Measurements from ENCODE around the gene RIMKLA.

RIMKLA gene

GRCh38 chr1:42359466-42359865 is 21.1 kb upstream of the RIMKLA start:
- Histone ChIP-seq H3K9ac (ENCODE audit: low read depth, low read length) (no peak overlapping the region), H3K36me3 (ENCODE audit: insufficient read depth, low read length) (no peaks in the 10 kb centered on the region), H3K9me3 (ENCODE audit: control insufficient read depth, insufficient read depth, low read length) (no peaks in the 10 kb centered on the region), H3K4me1 (ENCODE audit: insufficient read depth, low read length) (no peaks in the 10 kb centered on the region)

GRCh38 chr1:42364089-42364488 is 16.5 kb upstream of the RIMKLA start:
- Histone ChIP-seq H3K9me3 (ENCODE audit: control insufficient read depth, insufficient read depth, low read length) (no peaks in the 10 kb centered on the region), H3K4me1 (ENCODE audit: insufficient read depth, low read length) (peaks cover 5% of the 10 kb centered on the region; the same call in 1 of the 2 replicates), H3K36me3 (ENCODE audit: insufficient read depth, low read length) (no peaks in the 10 kb centered on the region), H3K9ac (ENCODE audit: low read depth, low read length) (no peak overlapping the region)

- no peaks in the 10 kb centered on the region for H3K9me3 ChIP-seq (ENCODE audit: control insufficient read depth, insufficient read depth, low read length)
Observed at GRCh38 chr1:42364542-42364941, 16.1 kb upstream of the RIMKLA start.

GRCh38 chr1:42365118-42365517 is 15.5 kb upstream of the RIMKLA start:
- H3K4me1 ChIP-seq (ENCODE audit: insufficient read depth, low read length), result peaks cover 5% of the 10 kb centered on the region; the same call in 1 of the 2 replicates
- no peaks in the 10 kb centered on the region for H3K36me3 ChIP-seq (ENCODE audit: insufficient read depth, low read length)
- no peaks in the 10 kb centered on the region for H3K9me3 ChIP-seq (ENCODE audit: control insufficient read depth, insufficient read depth, low read length)
- no peak overlapping the region for H3K9ac ChIP-seq (ENCODE audit: low read depth, low read length)

More at GRCh38 chr1:42364542-42364941, 16.1 kb upstream of the RIMKLA start:
- no peaks in the 10 kb centered on the region for H3K36me3 ChIP-seq (ENCODE audit: insufficient read depth, low read length)
- peaks cover 5% of the 10 kb centered on the region; the same call in 1 of the 2 replicates for H3K4me1 ChIP-seq (ENCODE audit: insufficient read depth, low read length)
- H3K9ac ChIP-seq (ENCODE audit: low read depth, low read length), result no peak overlapping the region

- Histone ChIP-seq H3K9ac (ENCODE audit: low read depth, low read length) (no peak overlapping the region), H3K4me1 (ENCODE audit: insufficient read depth, low read length) (peaks cover 5% of the 10 kb centered on the region; the same call in 1 of the 2 replicates), H3K36me3 (ENCODE audit: insufficient read depth, low read length) (no peaks in the 10 kb centered on the region), H3K9me3 (ENCODE audit: control insufficient read depth, insufficient read depth, low read length) (no peaks in the 10 kb centered on the region)
Observed at GRCh38 chr1:42368096-42368795, 12.3 kb upstream of the RIMKLA start.

GRCh38 chr1:42369471-42369870 is 11.1 kb upstream of the RIMKLA start:
- Histone ChIP-seq H3K4me1 (ENCODE audit: insufficient read depth, low read length) (peaks cover 5% of the 10 kb centered on the region; the same call in 1 of the 2 replicates), H3K9me3 (ENCODE audit: control insufficient read depth, insufficient read depth, low read length) (no peaks in the 10 kb centered on the region), H3K36me3 (ENCODE audit: insufficient read depth, low read length) (no peaks in the 10 kb centered on the region), H3K9ac (ENCODE audit: low read depth, low read length) (no peak overlapping the region)

- Histone ChIP-seq H3K9me3 (ENCODE audit: control insufficient read depth, insufficient read depth, low read length) (no peaks in the 10 kb centered on the region), H3K9ac (ENCODE audit: low read depth, low read length) (no peak overlapping the region), H3K36me3 (ENCODE audit: insufficient read depth, low read length) (no peaks in the 10 kb centered on the region), H3K4me1 (ENCODE audit: insufficient read depth, low read length) (peaks cover 5% of the 10 kb centered on the region; the same call in 1 of the 2 replicates)
Observed at GRCh38 chr1:42370876-42371549, 9.6 kb upstream of the RIMKLA start.

GRCh38 chr1:42372796-42373195 is 7.8 kb upstream of the RIMKLA start:
- Histone ChIP-seq H3K9me3 (ENCODE audit: control insufficient read depth, insufficient read depth, low read length) (no peaks in the 10 kb centered on the region), H3K4me1 (ENCODE audit: insufficient read depth, low read length) (peaks cover 5% of the 10 kb centered on the region; the same call in 1 of the 2 replicates), H3K36me3 (ENCODE audit: insufficient read depth, low read length) (no peaks in the 10 kb centered on the region), H3K9ac (ENCODE audit: low read depth, low read length) (no peak overlapping the region)

- Histone ChIP-seq H3K4me1 (ENCODE audit: insufficient read depth, low read length) (0 out of 2 replicates have a peak, but pooled peaks cover under 1% of the 10 kb centered on the region), H3K9ac (ENCODE audit: low read depth, low read length) (peak overlapping the region; percentile 83; the same call in 1 of the 2 replicates), H3K36me3 (ENCODE audit: insufficient read depth, low read length) (no peaks in the 10 kb centered on the region), H3K9me3 (ENCODE audit: control insufficient read depth, insufficient read depth, low read length) (no peaks in the 10 kb centered on the region)
Observed at GRCh38 chr1:42379794-42380585, 602 bp upstream of the RIMKLA start.

- Histone ChIP-seq H3K36me3 (ENCODE audit: insufficient read depth, low read length) (no peaks in the 10 kb centered on the region), H3K4me1 (ENCODE audit: insufficient read depth, low read length) (peaks cover 5% of the 10 kb centered on the region; the same call in 1 of the 2 replicates), H3K9ac (ENCODE audit: low read depth, low read length) (peak overlapping the region; percentile 83; the same call in 1 of the 2 replicates), H3K9me3 (ENCODE audit: control insufficient read depth, insufficient read depth, low read length) (no peaks in the 10 kb centered on the region)
Observed at GRCh38 chr1:42381280-42381673, 685 bp downstream of the RIMKLA start.

- Histone ChIP-seq H3K9ac (ENCODE audit: low read depth, low read length) (no peak overlapping the region), H3K36me3 (ENCODE audit: insufficient read depth, low read length) (no peaks in the 10 kb centered on the region), H3K4me1 (ENCODE audit: insufficient read depth, low read length) (peaks cover 5% of the 10 kb centered on the region; the same call in 1 of the 2 replicates), H3K9me3 (ENCODE audit: control insufficient read depth, insufficient read depth, low read length) (no peaks in the 10 kb centered on the region)
Observed at GRCh38 chr1:42385283-42385682, 4.7 kb downstream of the RIMKLA start.

GRCh38 chr1:42386051-42386450 is 5.5 kb downstream of the RIMKLA start:
- no peak overlapping the region for H3K9ac ChIP-seq (ENCODE audit: low read depth, low read length)
- H3K4me1 ChIP-seq (ENCODE audit: insufficient read depth, low read length), result peaks cover 5% of the 10 kb centered on the region; the same call in 1 of the 2 replicates
- no peaks in the 10 kb centered on the region for H3K36me3 ChIP-seq (ENCODE audit: insufficient read depth, low read length)
- H3K9me3 ChIP-seq (ENCODE audit: control insufficient read depth, insufficient read depth, low read length), result no peaks in the 10 kb centered on the region

- Histone ChIP-seq H3K9ac (ENCODE audit: low read depth, low read length) (no peak overlapping the region), H3K4me1 (ENCODE audit: insufficient read depth, low read length) (no peaks in the 10 kb centered on the region), H3K36me3 (ENCODE audit: insufficient read depth, low read length) (no peaks in the 10 kb centered on the region), H3K9me3 (ENCODE audit: control insufficient read depth, insufficient read depth, low read length) (no peaks in the 10 kb centered on the region)
Observed at GRCh38 chr1:42392255-42392654, 11.7 kb downstream of the RIMKLA start.

Data from ES-I3 (cell line).